ENCODE data around the gene HAS3. TPM values are rescaled to one million over a fixed set of nuclear protein-coding genes. Genes with fewer than 3 reads are reported as not detected.
"Not testable (repeated sequence)": the region's sequence is repeated elsewhere in the genome, so short reads cannot be mapped to it uniquely, and the experiment has no call there.

HAS3 gene
- total and polyA plus RNA-seq, 8 donors: 1.1 to 10.3 (median 5.8) TPM; not detected in 1

DNA sequence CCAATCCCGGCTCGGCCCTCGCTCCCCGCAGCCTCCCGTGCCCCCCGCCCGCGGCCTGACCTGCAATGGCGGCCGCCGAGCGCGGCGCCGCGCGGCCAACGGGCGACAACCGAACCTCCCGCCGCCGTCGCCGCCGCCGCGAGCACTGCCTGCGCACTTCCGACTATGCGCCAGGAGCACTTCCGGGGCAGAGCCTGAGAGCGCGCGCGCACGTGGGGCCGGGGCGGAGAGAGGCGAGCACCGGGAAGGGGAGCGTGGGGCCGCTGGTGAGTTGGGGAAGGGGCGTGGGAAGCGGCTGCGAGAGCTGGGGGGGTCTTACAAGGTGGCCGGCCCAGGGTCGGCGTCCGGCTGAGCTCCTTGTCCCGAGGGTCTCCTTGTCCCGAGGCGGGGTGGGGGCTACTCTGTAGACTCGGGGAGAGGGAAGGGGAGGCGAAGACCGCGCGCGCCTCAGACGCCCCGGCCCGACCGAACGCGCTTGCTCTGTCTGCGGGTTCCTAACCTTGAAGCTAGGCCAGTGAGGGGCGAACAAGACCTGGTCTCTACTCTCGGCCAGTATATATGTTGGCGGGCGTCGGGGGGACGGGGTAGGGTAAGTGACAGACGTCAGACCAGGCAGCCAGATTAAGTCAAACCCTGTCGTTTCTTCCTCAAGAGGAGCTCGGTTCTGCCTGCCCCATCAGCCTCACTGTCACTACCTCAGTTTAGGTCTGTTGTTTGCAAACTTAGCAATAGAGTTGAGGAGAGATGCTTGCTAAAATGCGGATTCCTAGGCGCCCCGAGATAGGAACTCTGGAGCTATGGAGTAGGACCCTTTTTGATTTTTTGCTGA lies 27.2 kb downstream of the HAS3 start, which contains the start of the genes CHTF8 and UTP4:
TSS of gene CHTF8 (minus strand) at position 165 of the 829 bp plus-strand sequence. CDS start 11,130 bp downstream, outside the sequence.
TSS of gene UTP4 (plus strand) at position 226 of the 829 bp plus-strand sequence. CDS start 811 bp downstream, outside the sequence.
- intact Hi-C loops (cut with DNase I; ENCODE audit: low total_unique reads): no loop called here
- peak within 1 kb of the TSS; percentile 91 to 100 (median 97) for H3K27ac ChIP-seq
- WGBS, 5 donors: 0% methylated on average over 18 to 78 of the region's 78 CpGs
- peak; percentile 94 to 99 (median 98) for TF ChIP-seq POLR2AphosphoS5 (IDR thresholded peaks at IDR 0.05)
- TF ChIP-seq POLR2A (IDR thresholded peaks at IDR 0.05): no peak
- H3K4me3 ChIP-seq: peak within 1 kb of the TSS; percentile 94 to 99 (median 96)
- DNase-seq: peak; percentile 87 to 96
- H3K36me3 ChIP-seq: peaks cover 0 to 25% (median 18%) of the 10 kb centered on the region in 4 donors
- H3K27me3 ChIP-seq: no peaks in the 10 kb centered on the region
- no peaks in the 10 kb centered on the region for H3K9me3 ChIP-seq
- H3K4me1 ChIP-seq: peaks cover 16 to 59% (median 34%) of the 10 kb centered on the region in 4 donors

- peak overlapping the region in 3 of 5 donors; percentile 91 to 98 (median 97) for H3K27ac ChIP-seq
- TF ChIP-seq CTCF (IDR thresholded peaks at IDR 0.05): no peak
- TF ChIP-seq POLR2A (IDR thresholded peaks at IDR 0.05): no peak
- TF ChIP-seq POLR2AphosphoS5 (IDR thresholded peaks at IDR 0.05): no peak
- TF ChIP-seq EP300 (IDR thresholded peaks at IDR 0.05): no peak
- H3K27me3 ChIP-seq: no peaks in the 10 kb centered on the region
- WGBS, 5 donors: 17 to 29% (median 26%) methylated on average over 5 of the region's 5 CpGs
- H3K4me1 ChIP-seq: peaks cover 16 to 54% (median 34%) of the 10 kb centered on the region in 4 donors
- peaks cover 6 to 26% (median 24%) of the 10 kb centered on the region in 4 donors for H3K36me3 ChIP-seq
- H3K9me3 ChIP-seq: no peaks in the 10 kb centered on the region
- intact Hi-C loops (cut with DNase I; ENCODE audit: low total_unique reads): no loop called here
- peak overlapping the region; percentile 94 to 99 (median 96) for H3K4me3 ChIP-seq
- no peak for DNase-seq
Measured at GRCh38 chr16:69133373-69133954, 28.0 kb downstream of the HAS3 start.

GRCh38 chr16:69138608-69139007 lies 33.2 kb downstream of the HAS3 start:
- peaks cover 15 to 78% (median 72%) of the 10 kb centered on the region in 4 donors for H3K36me3 ChIP-seq
- H3K27me3 ChIP-seq: no peaks in the 10 kb centered on the region
- intact Hi-C loops (cut with DNase I; ENCODE audit: low total_unique reads): no loop called here
- H3K4me1 ChIP-seq: peaks cover under 1 to 18% (median 9%) of the 10 kb centered on the region in 4 donors
- no peak overlapping the region for H3K4me3 ChIP-seq
- H3K27ac ChIP-seq: no peak overlapping the region
- 74 to 84% (median 81%) methylated on average over 2 of the region's 2 CpGs for WGBS, 5 donors
- no peak for TF ChIP-seq POLR2AphosphoS5 (IDR thresholded peaks at IDR 0.05)
- no peak for TF ChIP-seq POLR2A (IDR thresholded peaks at IDR 0.05)
- no peak for TF ChIP-seq CTCF (IDR thresholded peaks at IDR 0.05)
- no peak for TF ChIP-seq EP300 (IDR thresholded peaks at IDR 0.05)
- H3K9me3 ChIP-seq: no peaks in the 10 kb centered on the region
- no peak for DNase-seq

DNA sequence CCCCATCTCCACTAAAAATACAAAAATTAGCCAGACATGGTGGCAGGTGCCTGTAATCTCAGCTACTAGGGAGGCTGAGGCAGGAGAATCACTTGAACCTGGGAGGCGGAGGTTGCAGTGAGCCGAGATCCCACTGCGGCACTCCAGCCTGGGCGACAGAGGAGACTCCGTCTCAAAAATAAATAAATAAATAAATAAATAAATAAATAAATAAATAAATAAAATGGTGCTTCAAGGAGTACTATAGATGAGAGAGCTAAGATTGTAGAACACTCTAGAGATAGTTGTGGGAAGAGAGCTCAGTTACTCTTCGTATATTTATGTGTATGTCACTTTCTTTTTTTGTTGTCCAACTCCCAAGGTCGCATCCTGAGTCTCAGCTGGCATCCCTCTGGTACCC lies 34.0 kb downstream of the HAS3 start:
- intact Hi-C loops (cut with DNase I; ENCODE audit: low total_unique reads); DNase-seq; H3K9me3 ChIP-seq; H3K4me1 ChIP-seq; H3K4me3 ChIP-seq; H3K27me3 ChIP-seq; H3K27ac ChIP-seq: not testable (repeated sequence)
- WGBS, 5 donors: 94 to 97% (median 95%) methylated on average over 7 of the region's 7 CpGs
- peaks cover 17 to 86% (median 81%) of the 10 kb centered on the region in 4 donors for H3K36me3 ChIP-seq

DNA sequence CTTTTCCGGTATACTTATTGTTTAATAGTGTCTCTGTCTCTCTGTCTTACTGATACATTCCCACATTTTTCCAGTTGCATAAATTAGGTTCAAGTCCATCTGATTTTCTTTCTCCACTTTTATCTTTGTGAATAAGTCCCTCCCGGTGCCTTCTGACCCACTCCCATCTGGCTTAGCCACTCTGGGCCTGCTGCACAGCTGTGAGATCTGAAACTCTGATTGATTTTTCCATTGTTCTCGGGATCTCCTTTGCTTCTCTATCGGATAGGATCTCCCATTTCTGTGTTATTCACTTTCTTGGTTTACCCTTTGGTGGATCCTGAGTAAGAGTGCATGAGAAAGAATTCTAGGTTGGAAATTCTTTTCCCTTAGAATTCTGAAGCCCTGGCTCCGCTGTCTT lies 35.6 kb downstream of the HAS3 start:
- WGBS, 5 donors: 80 to 92% (median 82%) methylated on average over 5 of the region's 5 CpGs
- H3K27ac ChIP-seq: no peak overlapping the region
- TF ChIP-seq POLR2AphosphoS5 (IDR thresholded peaks at IDR 0.05) (no peak), EP300 (IDR thresholded peaks at IDR 0.05) (no peak), POLR2A (IDR thresholded peaks at IDR 0.05) (no peak), CTCF (IDR thresholded peaks at IDR 0.05) (no peak)
- intact Hi-C loops (cut with DNase I; ENCODE audit: low total_unique reads): no loop called here
- H3K4me3 ChIP-seq: no peak overlapping the region
- peaks cover 17 to 95% (median 91%) of the 10 kb centered on the region in 4 donors for H3K36me3 ChIP-seq
- H3K4me1 ChIP-seq: peaks cover 0 to 9% (median 4%) of the 10 kb centered on the region in 4 donors
- no peaks in the 10 kb centered on the region for H3K27me3 ChIP-seq
- DNase-seq: no peak
- no peaks in the 10 kb centered on the region for H3K9me3 ChIP-seq

Measured in stomach (tissue), 9 donors.